GM18526 (cell line): ENCODE measurements around the gene APPL2.

Source experiments
- POLR2A ChIP-seq: IDR thresholded peaks from 3 replicates; pipeline ENCODE4 v1.6.1; 2011; ENCODE audit not compliant: insufficient read length; ENCODE audit errors: extremely low read depth

APPL2 gene

GRCh38 chr12:105229371-105229770 is 6.6 kb downstream of the APPL2 start:
- no peak for TF ChIP-seq POLR2A

GRCh38 chr12:105228966-105229365 is 7.0 kb downstream of the APPL2 start:
- no peak for TF ChIP-seq POLR2A

DNA sequence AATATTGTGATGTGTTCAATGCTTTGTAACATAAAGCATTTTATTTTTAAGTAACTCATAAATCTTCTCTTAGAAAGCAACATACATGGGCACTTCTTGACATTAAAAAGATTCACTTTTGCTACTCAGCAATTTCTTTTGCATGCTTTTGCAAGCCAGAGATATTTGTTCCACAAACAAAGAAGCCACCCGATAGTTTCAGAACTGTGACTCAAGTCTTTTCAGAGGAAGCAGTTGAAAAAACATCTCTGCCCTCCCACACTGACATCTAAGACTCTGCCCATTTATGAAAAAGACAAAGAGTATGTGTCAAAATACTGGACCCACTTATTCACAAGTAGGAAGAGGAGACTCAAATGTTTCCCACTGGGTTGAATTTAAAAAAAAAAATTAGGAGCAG is 7.5 kb downstream of the APPL2 start:
- TF ChIP-seq POLR2A: no peak

DNA sequence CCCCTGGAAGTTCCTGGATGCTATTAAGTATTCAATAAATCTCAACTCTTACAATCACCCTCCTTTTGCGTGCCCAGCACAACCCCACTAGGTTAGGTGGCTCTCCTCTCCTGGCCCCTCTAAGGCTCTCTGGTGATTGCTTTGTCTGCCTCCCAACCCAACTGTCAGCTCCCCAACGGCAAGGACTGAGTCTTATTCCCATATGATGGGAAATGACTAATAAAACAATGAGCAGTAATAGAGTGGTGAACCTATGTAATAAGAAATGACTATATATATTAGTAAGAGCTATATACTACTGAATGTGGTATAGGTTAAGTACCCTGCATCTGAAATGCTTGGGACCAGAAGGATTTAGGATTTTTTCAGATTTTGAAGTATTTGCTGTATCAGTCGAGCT is 8.1 kb downstream of the APPL2 start:
- no peak for TF ChIP-seq POLR2A

DNA sequence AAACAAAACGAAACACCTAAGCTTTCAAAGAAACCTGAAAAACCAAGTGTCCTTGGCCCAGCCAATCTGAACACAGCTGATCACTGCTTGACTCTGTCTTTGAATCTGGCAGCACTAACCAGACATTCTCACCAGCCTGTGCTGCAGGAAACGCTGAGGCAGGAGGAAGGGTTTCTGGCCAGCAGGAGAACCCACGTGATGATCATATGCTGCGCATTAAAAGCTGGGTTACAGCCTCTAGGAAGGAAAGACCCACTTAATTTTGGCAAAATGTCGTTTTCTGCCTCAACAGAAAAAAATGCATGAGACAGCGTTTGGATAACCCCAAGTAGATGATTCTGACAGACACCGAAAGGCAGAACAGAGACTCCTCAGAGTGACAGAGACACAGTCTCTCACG is 9.8 kb downstream of the APPL2 start:
- no peak for TF ChIP-seq POLR2A

- TF ChIP-seq POLR2A: no peak
Measured at GRCh38 chr12:105225505-105226015, 10.4 kb downstream of the APPL2 start.

GRCh38 chr12:105224399-105224798 is 11.6 kb downstream of the APPL2 start:
- no peak for TF ChIP-seq POLR2A

- TF ChIP-seq POLR2A: no peak
Measured at GRCh38 chr12:105223884-105224283, 12.1 kb downstream of the APPL2 start.

DNA sequence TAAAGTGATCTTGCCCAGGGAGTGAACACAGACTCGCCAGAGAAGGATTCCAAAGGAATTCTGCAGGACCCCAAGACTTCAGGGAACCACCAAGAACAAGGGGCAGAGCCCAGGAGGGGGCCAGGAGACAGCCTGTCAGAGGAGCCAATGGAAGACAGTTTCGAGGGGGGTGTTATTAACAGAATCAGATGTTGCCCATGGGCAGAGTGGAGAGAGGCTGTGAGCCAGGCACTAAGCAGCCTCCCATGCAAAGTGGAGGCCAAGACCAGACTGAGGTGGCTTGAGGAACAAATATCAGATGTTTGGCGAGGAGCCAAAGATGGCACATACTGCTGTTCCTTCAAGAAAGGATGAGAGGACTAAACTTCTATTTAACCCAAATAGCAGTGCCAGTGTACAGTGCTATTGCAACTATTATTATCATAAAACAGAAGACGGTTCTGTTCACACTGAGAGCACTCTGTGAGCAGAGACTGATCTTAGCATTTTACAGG is 12.6 kb downstream of the APPL2 start:
- TF ChIP-seq POLR2A: no peak

GRCh38 chr12:105222726-105223351 is 13.1 kb downstream of the APPL2 start:
- no peak for TF ChIP-seq POLR2A

- no peak for TF ChIP-seq POLR2A
Measured at GRCh38 chr12:105222284-105222655, 13.7 kb downstream of the APPL2 start.

GRCh38 chr12:105221583-105222283 is 14.2 kb downstream of the APPL2 start:
- no peak for TF ChIP-seq POLR2A

GRCh38 chr12:105220929-105221290 is 15.1 kb downstream of the APPL2 start:
- TF ChIP-seq POLR2A: no peak

GRCh38 chr12:105220150-105220928 is 15.6 kb downstream of the APPL2 start:
- no peak for TF ChIP-seq POLR2A

DNA sequence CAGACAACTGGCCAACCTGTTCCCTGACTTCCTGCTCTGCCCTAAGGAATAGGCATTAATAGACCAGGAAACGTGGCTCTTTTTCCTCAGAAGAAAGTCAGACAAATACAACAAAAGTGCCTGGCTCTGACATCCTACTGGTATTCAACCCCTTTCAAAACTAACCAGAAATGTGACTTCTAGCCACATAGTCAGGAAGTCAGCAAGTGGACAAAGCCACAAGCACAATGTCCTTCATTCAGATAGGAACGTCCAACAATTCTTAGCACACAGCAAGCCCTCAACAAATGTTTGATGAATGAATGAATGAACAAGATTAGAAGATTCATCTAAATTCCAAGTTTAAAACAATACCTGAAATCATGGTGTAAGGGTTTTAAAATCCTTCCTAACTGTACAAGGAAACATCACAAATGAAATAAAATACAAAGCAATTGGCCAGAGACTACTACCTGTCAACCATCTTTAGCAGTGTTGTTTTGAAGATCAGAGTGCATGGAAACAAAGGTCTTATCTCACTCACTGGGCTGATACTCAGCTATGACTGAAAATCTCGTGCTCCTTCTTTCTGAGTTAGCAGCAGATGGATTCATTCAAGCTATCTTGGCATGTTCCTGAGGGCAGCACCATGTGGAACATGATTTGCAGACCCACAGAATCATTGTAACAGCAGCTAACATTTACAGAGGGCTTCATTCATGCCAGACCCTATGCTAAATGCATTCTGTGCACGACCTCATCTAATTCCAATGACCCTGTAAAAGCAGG is 16.5 kb downstream of the APPL2 start:
- no peak for TF ChIP-seq POLR2A
